GM19455 (cell line): ENCODE results near the gene TRIM22.
"Not testable (repeated sequence)": the region's sequence is repeated elsewhere in the genome, so short reads cannot be mapped to it uniquely, and the experiment has no call there.

Source experiments
- ATAC-seq: cut with Tn5 transposase; IDR thresholded peaks from one replicate; pipeline ENCODE4 v1.9.1; 2021; ENCODE audit not compliant: unreplicated experiment

Gene TRIM22

GRCh38 chr11:5689551-5689983 lies at the start of gene TRIM22:
TSS of gene TRIM22 (plus strand) at chr11:5689790. CDS start at chr11:5696233, 6,443 bp downstream.
- peak; percentile 75 for ATAC-seq

GRCh38 chr11:5639953-5640352 lies 49.6 kb upstream of the TRIM22 start:
- no peak for ATAC-seq

GRCh38 chr11:5643585-5643984 lies 46.0 kb upstream of the TRIM22 start:
- no peak for ATAC-seq

- ATAC-seq, result no peak
Observed at GRCh38 chr11:5646139-5646538, 43.5 kb upstream of the TRIM22 start.

- no peak for ATAC-seq
Observed at GRCh38 chr11:5655474-5655873, 34.1 kb upstream of the TRIM22 start.

- not testable (repeated sequence) for ATAC-seq
Observed at GRCh38 chr11:5656956-5657355, 32.6 kb upstream of the TRIM22 start.

- no peak for ATAC-seq
Observed at GRCh38 chr11:5658318-5658717, 31.3 kb upstream of the TRIM22 start.

GRCh38 chr11:5663511-5663910 lies 26.1 kb upstream of the TRIM22 start:
- no peak for ATAC-seq

GRCh38 chr11:5665051-5665570 lies 24.5 kb upstream of the TRIM22 start:
- no peak for ATAC-seq

- no peak for ATAC-seq
Observed at GRCh38 chr11:5665746-5666401, 23.7 kb upstream of the TRIM22 start.

- ATAC-seq, result no peak
Observed at GRCh38 chr11:5666402-5666793, 23.2 kb upstream of the TRIM22 start.

- no peak for ATAC-seq
Observed at GRCh38 chr11:5671831-5672230, 17.8 kb upstream of the TRIM22 start.

GRCh38 chr11:5674391-5674790 lies 15.2 kb upstream of the TRIM22 start:
- ATAC-seq, result no peak

- no peak for ATAC-seq
Observed at GRCh38 chr11:5679811-5680210, 9.8 kb upstream of the TRIM22 start.

GRCh38 chr11:5682890-5683441 lies 6.6 kb upstream of the TRIM22 start:
- not testable (repeated sequence) for ATAC-seq

GRCh38 chr11:5683620-5684019 lies 6.0 kb upstream of the TRIM22 start:
- not testable (repeated sequence) for ATAC-seq

GRCh38 chr11:5684036-5684645 lies 5.4 kb upstream of the TRIM22 start:
- ATAC-seq, result no peak

- peak; percentile 73 for ATAC-seq
Observed at GRCh38 chr11:5684646-5685362, 4.8 kb upstream of the TRIM22 start, which contains the start of gene TRIM5. TSS of gene TRIM5 (minus strand) at chr11:5685074. CDS start at chr11:5680177, 4,897 bp downstream.

GRCh38 chr11:5686426-5686825 lies 3.2 kb upstream of the TRIM22 start:
- ATAC-seq, result no peak

- ATAC-seq, result no peak
Observed at GRCh38 chr11:5688482-5688881, 1.1 kb upstream of the TRIM22 start.

- no peak for ATAC-seq
Observed at GRCh38 chr11:5690216-5690615, 626 bp downstream of the TRIM22 start.
